Mammary microvascular endothelial cell (primary cell): Measurements from ENCODE around the gene RPS17. TPM values are rescaled to one million over a fixed set of nuclear protein-coding genes. Genes with fewer than 3 reads are reported as not detected.

Experiments used
- total RNA-seq: library from RNA; depleted of rRNA; stranded (reverse); fragments of >200 nt; gene quantifications from 2 replicates; pipeline ENCODE4 v1.2.3, GENCODE V29; 2015

The RPS17 gene
- total RNA-seq, result 3,563 and 3,598 TPM in 2 replicates

GRCh38 chr15:82540055-82540983 is at the start of gene RPS17:
Gene RPS17, minus strand, starts transcription at chr15:82540457. Its CDS starts 29 bp downstream, at chr15:82540428.

Other genes with a start within 250 kb of the RPS17 start
- gene GOLGA6L10, start 191.0 kb downstream of the RPS17 start, total RNA-seq, result 0.05 and 0.13 TPM in 2 replicates
- gene GOLGA6L9, start 110.6 kb downstream of the RPS17 start, total RNA-seq, result 0.47 and 0.69 TPM in 2 replicates
- not detected in 2 replicates for gene CPEB1, start 106.9 kb upstream of the RPS17 start, total RNA-seq
- gene AP3B2, start 169.4 kb upstream of the RPS17 start, total RNA-seq, result not detected in 2 replicates